Left lung (tissue), 10 donors: ENCODE results near the gene UVRAG. TPM values are rescaled to one million over a fixed set of nuclear protein-coding genes. Genes with fewer than 3 reads are reported as not detected.

ENCODE experiments used
- ATAC-seq: fragments of 200-7000 bp; cut with Tn5 transposase; one replicate; pipeline ENCODE4 v1.9.1; 2020; ENCODE audit warnings: moderate library complexity
- DNase-seq, 4 donors: peaks; one replicate each; pipeline ENCODE4 v3.0.0-alpha.2; 2013 to 2020
- H3K27ac ChIP-seq, 2 donors: fragments of 200-600 bp; sonication (generic) in 1 of 2; one replicate each; pipeline versions ENCODE4 v1.5.0 to v1.8.0; 2020 to 2021
- H3K27me3 ChIP-seq, 2 donors: fragments of 200-600 bp; sonication (generic) in 1 of 2; one replicate each; pipeline versions ENCODE4 v1.5.0 to v1.8.0; 2020 to 2021
- H3K36me3 ChIP-seq, 2 donors: fragments of 200-600 bp; sonication (generic) in 1 of 2; one replicate each; pipeline versions ENCODE4 v1.5.0 to v1.8.0; 2020 to 2021
- H3K4me1 ChIP-seq, 2 donors: fragments of 200-600 bp; one replicate each; pipeline ENCODE4 v1.8.0; 2021
- H3K4me3 ChIP-seq, 2 donors: fragments of 200-600 bp; sonication (generic) in 1 of 2; one replicate each; pipeline versions ENCODE4 v1.5.0 to v1.8.0; 2020 to 2021; ENCODE audit warnings: mild to moderate bottlenecking in 1 of 2
- H3K9me3 ChIP-seq, 2 donors: fragments of 200-600 bp; sonication (generic) in 1 of 2; one replicate each; pipeline versions ENCODE4 v1.5.0 to v1.8.0; 2020 to 2021
- intact Hi-C, 2 donors: fragments of 100-400 bp; cut with DNase I; formaldehyde crosslinking; loops; one replicate each; pipeline versions ENCODE4 v1.11.2 to v1.14.2; 2022
- polyA plus RNA-seq, 6 donors: library from polyadenylated mRNA; unstranded; fragments of 120-200 nt; gene quantifications; one replicate each; pipeline ENCODE4 v1.2.1, GENCODE V29; 2013; ENCODE audit not compliant: insufficient read length in 6 of 6
- total RNA-seq, 2 donors: library from RNA; stranded (reverse); fragmentation: NEBNext Ultra II Directional; extraction: Animal tissue kit (Norgen Biotek cat#: 25700); gene quantifications; one replicate each; pipeline ENCODE4 v1.2.1, GENCODE V29; 2021
- TF ChIP-seq, protein P1 (sequence below), 2 donors: fragments of 200-600 bp; sonication (generic) in 1 of 2; IDR thresholded peaks; one replicate each; pipeline versions ENCODE4 v1.5.0 to v1.8.0; 2021; ENCODE audit warnings: antibody characterized with exemption in 2 of 2
- donor health status: DM: no; HTN: yes; CAD: no.
- donor health status: DM: no; HTN: no; CAD: no.

The UVRAG gene
- total and polyA plus RNA-seq, 8 donors: 19.3 to 36.0 (median 22.3) TPM

DNA sequence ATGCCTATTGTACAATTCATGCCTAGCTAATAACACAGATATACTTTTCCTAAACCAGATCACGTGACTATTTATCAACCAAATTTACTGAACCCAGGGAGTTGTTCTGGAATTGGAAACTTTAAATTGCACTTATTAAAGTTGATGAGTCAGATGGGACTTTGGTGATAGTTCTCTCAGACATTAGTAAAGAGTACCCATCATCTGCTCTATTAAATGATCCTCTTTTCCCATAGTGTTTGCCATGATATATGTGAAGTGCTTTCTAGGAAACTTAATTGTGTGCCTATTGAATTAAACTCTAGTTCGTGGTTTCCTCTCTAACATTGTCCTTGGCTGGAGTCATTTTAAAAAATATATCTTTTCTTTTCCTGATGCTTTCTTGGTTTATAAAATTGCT lies 99.0 kb downstream of the UVRAG start:
- DNase-seq: no peak
- Histone ChIP-seq H3K4me1 (no peaks in the 10 kb centered on the region), H3K4me3 (no peak overlapping the region), H3K9me3 (no peaks in the 10 kb centered on the region), H3K27ac (no peak overlapping the region), H3K36me3 (peaks cover 0 to 23% of the 10 kb centered on the region in 2 donors), H3K27me3 (no peaks in the 10 kb centered on the region)
- no peak for ATAC-seq
- TF ChIP-seq, protein P1, sequence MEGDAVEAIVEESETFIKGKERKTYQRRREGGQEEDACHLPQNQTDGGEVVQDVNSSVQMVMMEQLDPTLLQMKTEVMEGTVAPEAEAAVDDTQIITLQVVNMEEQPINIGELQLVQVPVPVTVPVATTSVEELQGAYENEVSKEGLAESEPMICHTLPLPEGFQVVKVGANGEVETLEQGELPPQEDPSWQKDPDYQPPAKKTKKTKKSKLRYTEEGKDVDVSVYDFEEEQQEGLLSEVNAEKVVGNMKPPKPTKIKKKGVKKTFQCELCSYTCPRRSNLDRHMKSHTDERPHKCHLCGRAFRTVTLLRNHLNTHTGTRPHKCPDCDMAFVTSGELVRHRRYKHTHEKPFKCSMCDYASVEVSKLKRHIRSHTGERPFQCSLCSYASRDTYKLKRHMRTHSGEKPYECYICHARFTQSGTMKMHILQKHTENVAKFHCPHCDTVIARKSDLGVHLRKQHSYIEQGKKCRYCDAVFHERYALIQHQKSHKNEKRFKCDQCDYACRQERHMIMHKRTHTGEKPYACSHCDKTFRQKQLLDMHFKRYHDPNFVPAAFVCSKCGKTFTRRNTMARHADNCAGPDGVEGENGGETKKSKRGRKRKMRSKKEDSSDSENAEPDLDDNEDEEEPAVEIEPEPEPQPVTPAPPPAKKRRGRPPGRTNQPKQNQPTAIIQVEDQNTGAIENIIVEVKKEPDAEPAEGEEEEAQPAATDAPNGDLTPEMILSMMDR (IDR thresholded peaks at IDR 0.05): no peak
- intact Hi-C loops: no loop called here

DNA sequence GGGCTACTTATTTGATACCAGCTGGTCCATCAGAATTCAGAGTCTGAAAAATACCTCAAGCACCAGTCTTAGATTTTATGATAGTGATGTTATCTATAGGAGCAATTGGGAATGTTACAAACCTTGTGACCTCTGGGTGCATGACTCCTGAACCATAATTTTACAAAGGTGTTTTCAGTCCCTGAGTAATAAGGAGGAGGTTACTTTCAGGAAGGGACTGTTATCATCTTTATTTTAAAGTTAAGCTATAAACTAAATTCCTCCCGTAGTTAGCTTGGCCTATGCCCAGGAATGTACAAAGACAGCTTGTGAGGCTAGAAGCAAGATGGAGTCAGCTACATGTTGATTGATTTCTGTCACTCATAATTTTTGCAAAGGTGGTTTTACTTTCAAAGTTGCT lies 101.9 kb downstream of the UVRAG start:
- Histone ChIP-seq H3K36me3 (peaks cover 0 to 23% of the 10 kb centered on the region in 2 donors), H3K27ac (no peak overlapping the region), H3K4me3 (no peak overlapping the region), H3K4me1 (no peaks in the 10 kb centered on the region), H3K9me3 (no peaks in the 10 kb centered on the region), H3K27me3 (no peaks in the 10 kb centered on the region)
- ATAC-seq (no peak), DNase-seq (no peak)
- intact Hi-C loops: no loop called here
- TF ChIP-seq, protein P1 (IDR thresholded peaks at IDR 0.05): no peak

DNA sequence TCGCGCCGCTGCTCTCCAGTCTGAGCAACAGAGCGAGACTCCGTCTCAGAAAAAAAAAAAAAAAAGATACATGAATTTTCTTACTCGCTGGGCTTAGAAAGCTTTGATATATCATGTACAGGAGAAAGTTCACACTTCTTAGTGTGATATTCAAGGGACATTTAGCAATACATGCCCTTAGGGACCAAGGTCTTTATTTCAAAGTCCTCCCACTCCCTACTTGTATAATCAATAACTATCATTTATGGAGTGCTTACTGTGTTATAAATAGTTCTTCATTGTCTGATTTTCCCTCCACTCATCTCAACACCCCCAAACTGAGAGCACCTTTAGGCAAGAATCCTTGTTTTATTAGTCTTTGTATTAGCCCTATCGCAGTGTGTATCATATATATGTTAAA lies 103.3 kb downstream of the UVRAG start:
- intact Hi-C loops: no loop called here
- Histone ChIP-seq H3K36me3 (peaks cover 0 to 10% of the 10 kb centered on the region in 2 donors), H3K9me3 (no peaks in the 10 kb centered on the region), H3K4me3 (no peak overlapping the region), H3K4me1 (no peaks in the 10 kb centered on the region), H3K27ac (no peak overlapping the region), H3K27me3 (no peaks in the 10 kb centered on the region)
- TF ChIP-seq, protein P1 (IDR thresholded peaks at IDR 0.05): no peak
- DNase-seq (no peak), ATAC-seq (no peak)

DNA sequence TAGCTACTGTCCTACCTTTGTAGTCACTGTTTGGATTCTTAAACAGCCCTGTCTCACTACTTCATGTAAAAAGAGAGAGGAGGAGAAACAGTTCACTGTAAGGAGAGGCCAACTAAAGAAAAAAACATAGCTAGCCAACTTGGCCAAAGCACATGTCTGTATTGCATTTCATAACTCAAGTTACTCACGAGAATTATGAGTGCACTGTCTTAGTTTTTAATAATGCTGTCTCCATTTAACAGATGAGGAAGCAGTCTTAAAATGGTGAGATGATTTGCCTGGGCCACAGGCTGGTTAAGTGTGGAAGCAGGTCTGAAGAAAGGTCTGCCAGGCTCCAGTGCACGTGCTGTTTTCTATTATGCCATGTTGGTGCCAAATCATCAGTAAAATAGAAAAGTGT lies 104.5 kb downstream of the UVRAG start:
- H3K27ac ChIP-seq: peak overlapping the region in 1 of 2 donors; percentile 29
- no peaks in the 10 kb centered on the region for H3K9me3 ChIP-seq
- no peaks in the 10 kb centered on the region for H3K27me3 ChIP-seq
- H3K4me3 ChIP-seq: no peak overlapping the region
- DNase-seq (no peak), ATAC-seq (peak; percentile 64)
- peaks cover 0 to under 1% of the 10 kb centered on the region in 2 donors for H3K36me3 ChIP-seq
- intact Hi-C loops: no loop called here
- H3K4me1 ChIP-seq: no peaks in the 10 kb centered on the region
- TF ChIP-seq, protein P1 (IDR thresholded peaks at IDR 0.05): no peak

DNA sequence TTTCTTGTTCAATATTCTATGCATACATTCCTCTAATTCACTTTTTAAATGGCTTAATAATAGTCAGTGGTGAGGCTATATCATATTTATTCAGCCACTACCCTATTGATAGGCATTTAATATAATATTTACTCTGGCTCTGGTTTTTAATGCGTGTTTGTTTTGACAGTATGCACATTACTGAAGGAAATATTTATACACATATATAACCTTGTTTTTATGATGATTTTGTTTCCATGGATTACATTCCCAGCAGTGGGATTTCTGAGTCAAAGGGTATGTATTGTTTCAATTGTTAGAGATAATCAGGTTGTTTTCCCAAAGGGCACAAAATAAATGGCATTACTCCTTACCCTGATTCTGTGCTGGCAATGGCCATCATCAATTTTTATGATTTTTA lies 105.8 kb downstream of the UVRAG start:
- intact Hi-C loops: no loop called here
- no peaks in the 10 kb centered on the region for H3K36me3 ChIP-seq
- no peak overlapping the region for H3K27ac ChIP-seq
- ATAC-seq: no peak
- no peak for DNase-seq
- no peaks in the 10 kb centered on the region for H3K9me3 ChIP-seq
- H3K27me3 ChIP-seq: no peaks in the 10 kb centered on the region
- TF ChIP-seq, protein P1 (IDR thresholded peaks at IDR 0.05): no peak
- no peak overlapping the region for H3K4me3 ChIP-seq
- no peaks in the 10 kb centered on the region for H3K4me1 ChIP-seq
